IgD-negative memory B cell (primary cell): ENCODE results near the gene ALDH7A1. TPM values are rescaled to one million over a fixed set of nuclear protein-coding genes. Genes with fewer than 3 reads are reported as not detected.

Experiments used
- H3K27ac Mint-ChIP-seq, 3 donors: one replicate each; pipeline ENCODE4 v1.8.0; 2020 to 2022; ENCODE audit warnings: mild to moderate bottlenecking in 3 of 3, mixed read lengths in 3 of 3, moderate library complexity in 1 of 3
- H3K27me3 Mint-ChIP-seq: one replicate; pipeline ENCODE4 v1.8.0; 2021; ENCODE audit warnings: mixed read lengths
- H3K36me3 Mint-ChIP-seq: one replicate; pipeline ENCODE4 v1.8.0; 2020; ENCODE audit warnings: mild to moderate bottlenecking, mixed read lengths
- H3K4me1 Mint-ChIP-seq, 3 donors: one replicate each; pipeline ENCODE4 v1.8.0; 2020 to 2022; ENCODE audit warnings: mixed read lengths in 3 of 3, mild to moderate bottlenecking in 1 of 3
- H3K4me3 Mint-ChIP-seq, 4 donors: one replicate each; pipeline ENCODE4 v1.8.0; 2020 to 2022; ENCODE audit warnings: mild to moderate bottlenecking in 4 of 4, mixed read lengths in 4 of 4, moderate library complexity in 3 of 4
- H3K9me3 Mint-ChIP-seq, 3 donors: one replicate each; pipeline ENCODE4 v1.8.0; 2020 to 2021; ENCODE audit warnings: mixed read lengths in 3 of 3, mild to moderate bottlenecking in 1 of 3
- polyA plus RNA-seq: library from polyadenylated mRNA; unstranded; fragments of 300-500 nt; fragmentation: Illumina TruSeq; gene quantifications from one replicate; pipeline ENCODE4 v1.2.3, GENCODE V29; 2021

The ALDH7A1 gene
- polyA plus RNA-seq, 1 donor from 2014 or later: 5.6 TPM

DNA sequence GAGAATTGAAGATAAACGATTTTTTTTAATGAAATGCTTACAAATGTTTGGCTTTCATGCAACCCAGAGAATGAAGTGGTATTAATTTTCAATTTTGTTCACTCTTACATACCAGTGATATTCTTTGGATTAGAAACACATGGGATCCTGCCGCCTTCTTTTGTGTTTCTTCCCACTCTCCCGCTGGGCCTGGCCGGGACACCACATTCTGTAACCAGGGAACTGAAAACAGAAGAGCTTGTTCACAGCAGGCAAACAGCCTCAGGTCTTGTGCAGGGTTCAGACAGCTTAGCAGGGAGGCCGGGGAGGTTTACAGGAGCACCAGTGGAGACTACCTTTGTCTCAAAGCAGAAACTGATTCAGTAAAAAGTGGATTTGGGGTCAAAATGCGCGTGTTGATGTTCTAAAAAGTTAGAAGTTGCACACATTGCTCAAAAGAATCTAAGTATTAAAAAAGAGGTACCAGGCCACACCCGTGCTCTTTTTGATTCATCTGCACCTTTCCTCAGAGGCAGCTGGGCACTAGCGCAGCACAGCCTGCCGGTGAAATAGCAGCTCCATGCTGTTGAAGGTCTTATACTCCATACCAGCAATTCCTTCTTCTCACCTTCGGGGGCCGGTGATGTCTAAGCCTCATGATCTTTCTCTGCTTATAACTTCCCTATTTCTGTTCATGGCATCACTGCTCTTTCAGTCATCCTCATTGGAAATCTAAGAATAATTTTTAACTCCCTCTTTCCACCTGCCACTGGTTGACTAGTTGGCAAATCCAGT lies 104.7 kb downstream of the ALDH7A1 start:
- Mint-ChIP-seq H3K4me3 (no peak overlapping the region), H3K36me3 (peaks cover 7% of the 10 kb centered on the region)

GRCh38 chr5:126488443-126489065 lies 106.5 kb downstream of the ALDH7A1 start:
- H3K9me3 Mint-ChIP-seq: no peaks in the 10 kb centered on the region
- H3K27me3 Mint-ChIP-seq: no peaks in the 10 kb centered on the region
- H3K4me1 Mint-ChIP-seq: no peaks in the 10 kb centered on the region
- H3K36me3 Mint-ChIP-seq: peaks cover 9% of the 10 kb centered on the region
- H3K4me3 Mint-ChIP-seq: no peak overlapping the region
- peak overlapping the region in 1 of 3 donors; percentile 55 for H3K27ac Mint-ChIP-seq

More for the DNA sequence above, 104.7 kb downstream of the ALDH7A1 start:
- no peaks in the 10 kb centered on the region for H3K9me3 Mint-ChIP-seq
- no peaks in the 10 kb centered on the region for H3K4me1 Mint-ChIP-seq
- H3K27me3 Mint-ChIP-seq: no peaks in the 10 kb centered on the region
- H3K27ac Mint-ChIP-seq: no peak overlapping the region

DNA sequence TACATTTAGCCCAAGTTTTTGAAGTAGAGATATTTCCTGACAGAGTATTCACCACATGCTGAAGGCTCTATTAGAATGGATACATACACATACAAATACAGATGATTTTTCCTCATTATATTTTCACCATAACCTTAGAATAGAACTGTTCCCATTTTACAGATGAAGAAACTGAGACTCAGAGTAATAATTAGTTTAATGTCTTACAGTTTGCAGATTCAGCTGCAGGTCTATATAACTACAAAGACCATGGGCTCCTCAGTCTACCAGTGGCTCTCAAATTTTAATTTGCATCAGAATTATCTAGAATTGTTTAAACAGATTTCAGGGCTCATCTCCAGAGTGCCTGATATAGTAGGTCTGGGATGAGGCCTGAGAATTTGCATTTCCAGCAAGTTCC lies 107.4 kb downstream of the ALDH7A1 start:
- Mint-ChIP-seq H3K27me3 (no peaks in the 10 kb centered on the region), H3K9me3 (no peaks in the 10 kb centered on the region), H3K27ac (peak overlapping the region in 1 of 3 donors; percentile 55), H3K4me1 (no peaks in the 10 kb centered on the region), H3K4me3 (no peak overlapping the region), H3K36me3 (peaks cover 9% of the 10 kb centered on the region)

DNA sequence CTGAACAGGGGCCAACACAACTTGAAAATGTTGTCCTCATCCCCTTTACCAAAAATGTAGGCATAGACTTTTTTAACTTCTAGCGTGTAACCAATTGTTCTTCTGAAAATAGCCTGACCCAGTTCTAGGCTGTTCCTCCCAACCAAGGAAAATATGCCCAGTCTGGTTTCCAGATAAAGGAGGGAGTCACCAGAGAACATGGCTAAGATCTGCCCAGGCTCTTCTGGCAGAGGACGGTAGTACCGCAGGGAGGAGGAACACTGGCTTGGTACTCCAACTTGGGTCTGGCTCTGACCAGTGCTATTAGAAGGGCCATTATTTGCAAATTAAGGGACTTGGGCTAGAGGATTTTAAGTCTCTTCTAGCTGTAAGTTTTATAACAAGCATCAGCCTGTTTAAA lies 108.7 kb downstream of the ALDH7A1 start:
- Mint-ChIP-seq H3K27ac (no peak overlapping the region), H3K36me3 (peaks cover 9% of the 10 kb centered on the region), H3K4me1 (no peaks in the 10 kb centered on the region), H3K9me3 (no peaks in the 10 kb centered on the region), H3K4me3 (no peak overlapping the region), H3K27me3 (no peaks in the 10 kb centered on the region)

GRCh38 chr5:126484253-126484652 lies 110.8 kb downstream of the ALDH7A1 start:
- peaks cover 7% of the 10 kb centered on the region for H3K36me3 Mint-ChIP-seq
- no peaks in the 10 kb centered on the region for H3K27me3 Mint-ChIP-seq
- no peak overlapping the region for H3K27ac Mint-ChIP-seq
- H3K4me1 Mint-ChIP-seq: no peaks in the 10 kb centered on the region
- no peaks in the 10 kb centered on the region for H3K9me3 Mint-ChIP-seq
- no peak overlapping the region for H3K4me3 Mint-ChIP-seq

DNA sequence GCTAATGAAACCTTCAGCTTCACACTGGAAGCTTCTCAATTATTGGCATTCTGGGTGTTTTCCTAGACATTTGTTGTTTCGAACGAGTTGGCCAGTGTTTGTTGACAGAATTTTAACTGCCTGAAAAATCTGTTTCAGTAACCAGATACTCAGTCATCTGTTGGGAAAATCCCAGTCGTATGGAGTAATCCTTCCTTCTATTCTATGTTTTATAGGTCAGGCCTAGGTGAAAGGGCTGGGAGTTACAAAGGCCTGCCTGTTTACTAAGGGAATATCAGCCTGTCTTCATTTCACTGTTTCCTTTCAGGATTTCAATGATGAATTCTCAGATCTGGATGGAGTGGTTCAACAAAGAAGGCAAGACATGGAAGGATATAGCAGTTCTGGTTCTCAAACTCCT lies 111.9 kb downstream of the ALDH7A1 start:
- Mint-ChIP-seq H3K27ac (no peak overlapping the region), H3K4me3 (no peak overlapping the region), H3K36me3 (peaks cover 7% of the 10 kb centered on the region), H3K27me3 (no peaks in the 10 kb centered on the region), H3K9me3 (no peaks in the 10 kb centered on the region), H3K4me1 (no peaks in the 10 kb centered on the region)

DNA sequence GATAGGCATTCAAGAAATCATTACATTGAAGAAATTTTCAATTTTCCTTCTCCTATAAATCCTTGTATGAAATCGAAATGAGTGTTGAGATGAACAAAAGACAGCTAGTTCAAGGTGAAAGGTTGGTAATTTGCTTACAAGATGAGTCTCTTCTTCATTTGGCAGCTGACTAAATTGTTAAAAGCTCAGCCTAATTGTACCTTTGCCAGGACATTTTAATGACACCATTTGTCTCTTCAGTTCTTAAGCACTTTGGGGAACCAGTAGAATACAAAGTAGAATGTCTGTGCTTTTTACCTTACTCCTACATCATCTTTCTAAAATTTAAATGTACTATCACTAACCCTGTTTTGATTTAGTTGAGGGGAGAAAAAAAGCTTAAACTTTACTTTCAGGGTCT lies 112.4 kb downstream of the ALDH7A1 start:
- Mint-ChIP-seq H3K9me3 (no peaks in the 10 kb centered on the region), H3K27me3 (no peaks in the 10 kb centered on the region), H3K4me1 (no peaks in the 10 kb centered on the region), H3K27ac (no peak overlapping the region), H3K36me3 (peaks cover 7% of the 10 kb centered on the region), H3K4me3 (no peak overlapping the region)

DNA sequence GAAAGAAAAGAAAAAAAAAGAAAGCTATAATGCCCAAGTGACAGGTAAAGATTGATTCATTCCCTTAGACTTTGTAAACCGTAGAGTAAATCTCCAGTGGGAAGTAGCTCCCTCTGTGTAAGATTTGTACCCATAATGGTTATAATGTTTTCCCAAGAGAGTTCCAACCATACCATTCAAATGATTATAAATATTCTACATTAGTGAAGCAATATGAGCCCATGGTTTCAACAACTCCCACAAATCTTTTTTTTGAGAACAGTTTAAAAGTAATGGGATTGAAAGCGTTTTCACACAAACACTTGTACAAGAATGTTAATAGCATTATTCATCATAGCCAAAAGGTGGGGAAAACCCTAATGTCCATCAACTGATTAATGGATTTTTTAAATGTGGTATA lies 113.8 kb downstream of the ALDH7A1 start:
- Mint-ChIP-seq H3K27ac (no peak overlapping the region), H3K4me3 (no peak overlapping the region), H3K9me3 (no peaks in the 10 kb centered on the region), H3K27me3 (no peaks in the 10 kb centered on the region), H3K36me3 (peaks cover 7% of the 10 kb centered on the region), H3K4me1 (no peaks in the 10 kb centered on the region)

Other genes starting within 250 kb of the ALDH7A1 start
- gene GRAMD2B, start 171.8 kb downstream of the ALDH7A1 start, polyA plus RNA-seq: 3.1 TPM
- 97.1 TPM for gene PHAX, start 5.7 kb upstream of the ALDH7A1 start, polyA plus RNA-seq
- gene LMNB1, start 181.9 kb upstream of the ALDH7A1 start, polyA plus RNA-seq: 8.4 TPM